Osteocyte (in vitro differentiated cells): ENCODE data around the gene APCDD1. TPM values are rescaled to one million over a fixed set of nuclear protein-coding genes. Genes with fewer than 3 reads are reported as not detected.

ENCODE experiments used
- DNase-seq: peaks from one replicate; pipeline ENCODE4 v3.0.0; 2021; ENCODE audit warnings: mixed read lengths; ENCODE audit not compliant: unreplicated experiment; ENCODE audit errors: extremely low spot score
- H3K27ac Mint-ChIP-seq: one replicate; pipeline ENCODE4 v1.8.0; 2021; ENCODE audit warnings: mild to moderate bottlenecking, mixed read lengths; ENCODE audit not compliant: unreplicated experiment
- H3K27me3 Mint-ChIP-seq: one replicate; pipeline ENCODE4 v1.8.0; 2021; ENCODE audit warnings: mixed read lengths; ENCODE audit not compliant: unreplicated experiment
- H3K36me3 Mint-ChIP-seq: one replicate; pipeline ENCODE4 v1.8.0; 2021; ENCODE audit warnings: mixed read lengths; ENCODE audit not compliant: unreplicated experiment
- H3K4me1 Mint-ChIP-seq: one replicate; pipeline ENCODE4 v1.8.0; 2021; ENCODE audit warnings: mixed read lengths; ENCODE audit not compliant: unreplicated experiment
- H3K4me3 Mint-ChIP-seq: one replicate; pipeline ENCODE4 v1.8.0; 2021; ENCODE audit warnings: mild to moderate bottlenecking, moderate library complexity, mixed read lengths; ENCODE audit not compliant: unreplicated experiment
- H3K9me3 Mint-ChIP-seq: one replicate; pipeline ENCODE4 v1.8.0; 2021; ENCODE audit warnings: mixed read lengths; ENCODE audit not compliant: unreplicated experiment
- CTCF ChIP-seq: fragments of 200-600 bp; sonication (generic); IDR thresholded peaks from 2 replicates; pipeline ENCODE4 v1.5.0; 2021; ENCODE audit warnings: antibody characterized with exemption, mild to moderate bottlenecking, moderate library complexity
- total RNA-seq: library from RNA; stranded (reverse); gene quantifications from 2 replicates; pipeline ENCODE4 v1.2.1, GENCODE V29; 2021

APCDD1 gene
- total RNA-seq, 1 donor from 2014 or later = 1.4 TPM

GRCh38 chr18:10514082-10514481 lies 59.6 kb downstream of the APCDD1 start:
- peaks cover 9% of the 10 kb centered on the region for H3K4me1 Mint-ChIP-seq
- no peak overlapping the region for H3K27ac Mint-ChIP-seq
- no peak overlapping the region for H3K4me3 Mint-ChIP-seq
- peaks cover 3% of the 10 kb centered on the region for H3K36me3 Mint-ChIP-seq
- no peak for DNase-seq
- TF ChIP-seq CTCF = no peak
- peaks cover 50% of the 10 kb centered on the region for H3K27me3 Mint-ChIP-seq
- no peaks in the 10 kb centered on the region for H3K9me3 Mint-ChIP-seq

GRCh38 chr18:10514601-10515000 lies 60.2 kb downstream of the APCDD1 start:
- no peak for TF ChIP-seq CTCF
- peaks cover 50% of the 10 kb centered on the region for H3K27me3 Mint-ChIP-seq
- H3K4me1 Mint-ChIP-seq = peaks cover 14% of the 10 kb centered on the region
- no peak for DNase-seq
- peaks cover 3% of the 10 kb centered on the region for H3K36me3 Mint-ChIP-seq
- no peaks in the 10 kb centered on the region for H3K9me3 Mint-ChIP-seq
- H3K4me3 Mint-ChIP-seq = no peak overlapping the region
- H3K27ac Mint-ChIP-seq = no peak overlapping the region

GRCh38 chr18:10515456-10515855 lies 61.0 kb downstream of the APCDD1 start:
- Mint-ChIP-seq H3K36me3 (peaks cover 3% of the 10 kb centered on the region), H3K27me3 (peaks cover 50% of the 10 kb centered on the region), H3K4me3 (no peak overlapping the region), H3K9me3 (no peaks in the 10 kb centered on the region), H3K4me1 (peaks cover 21% of the 10 kb centered on the region), H3K27ac (no peak overlapping the region)
- DNase-seq = no peak
- TF ChIP-seq CTCF = no peak

GRCh38 chr18:10516078-10516477 lies 61.6 kb downstream of the APCDD1 start:
- Mint-ChIP-seq H3K27me3 (peaks cover 45% of the 10 kb centered on the region), H3K4me3 (no peak overlapping the region), H3K4me1 (peaks cover 21% of the 10 kb centered on the region), H3K36me3 (peaks cover 3% of the 10 kb centered on the region), H3K27ac (no peak overlapping the region), H3K9me3 (no peaks in the 10 kb centered on the region)
- no peak for DNase-seq
- no peak for TF ChIP-seq CTCF

GRCh38 chr18:10518595-10519255 lies 64.3 kb downstream of the APCDD1 start:
- Mint-ChIP-seq H3K36me3 (peaks cover 3% of the 10 kb centered on the region), H3K4me1 (peaks cover 21% of the 10 kb centered on the region), H3K27me3 (peaks cover 34% of the 10 kb centered on the region), H3K27ac (no peak overlapping the region), H3K4me3 (no peak overlapping the region), H3K9me3 (no peaks in the 10 kb centered on the region)
- DNase-seq = no peak
- TF ChIP-seq CTCF = peak; percentile 53
